HCT116 (cell line): ENCODE results near the gene ERBIN. TPM values are rescaled to one million over a fixed set of nuclear protein-coding genes. Genes with fewer than 3 reads are reported as not detected.

Experiments used
- ATAC-seq: fragments of 200-7000 bp; cut with Tn5 transposase; 2 replicates; pipeline ENCODE4 v1.9.1; 2020; ENCODE audit warnings: mild to moderate bottlenecking, moderate library complexity
- BruUV-seq: library from RNA; stranded (reverse); fragments of 400-500 nt; replicated peaks from 2 replicates; lab custom pipeline; 2021; lab: Mats Ljungman, UMichigan
- CTCF ChIA-PET: fragments of 300-600 bp; sonication (Branson Sonifier 250); formaldehyde crosslinking; loops from one replicate; lab custom pipeline; 2021; ENCODE audit warnings: antibody characterized with exemption; lab: Charles Lee
- POLR2A ChIA-PET: fragments of 300-600, 350-600 bp; sonication (Branson Sonifier 250); formaldehyde crosslinking; loops from one replicate; lab custom pipeline; 2021; ENCODE audit warnings: antibody characterized with exemption; lab: Charles Lee
- RAD21 ChIA-PET, 2 experiments: fragments of 300-600 bp; sonication (Branson Sonifier 250); formaldehyde crosslinking; loops; one replicate each; lab custom pipeline; 2023; ENCODE audit warnings: low total read pairs in 2 of 2; ENCODE audit not compliant: uncharacterized antibody in 2 of 2, unreplicated experiment in 2 of 2, low non-redundant PET in 1 of 2; lab: Charles Lee
- DNase-seq: peaks from one replicate; pipeline ENCODE4 v3.0.0-alpha.2; 2010; ENCODE audit warnings: low read depth, low spot score
- H2AFZ ChIP-seq: fragments of 200-600 bp; shearing (Covaris generic), sonication (generic); 2 replicates; pipeline ENCODE4 v1.6.1; 2017; ENCODE audit warnings: low read depth, mixed run types, mixed read lengths, antibody characterized with exemption, low read length; ENCODE audit not compliant: poor library complexity, severe bottlenecking
- H3K27ac ChIP-seq: 2 replicates; pipeline ENCODE4 v1.5.1; 2012; ENCODE audit warnings: low read depth, low read length
- H3K27me3 ChIP-seq: fragments of 200-600 bp; sonication (generic); 2 replicates; pipeline ENCODE4 v1.6.1; 2016; ENCODE audit warnings: mixed run types, low read length, mixed read lengths; ENCODE audit not compliant: insufficient read depth
- H3K36me3 ChIP-seq, 2 experiments: fragments of 200-500 bp in 1 of 2; fragments of 200-600 bp in 1 of 2; sonication (Bioruptor generic) in 1 of 2; sonication (generic) in 1 of 2; 2 replicates each; pipeline versions ENCODE4 v1.5.1 to v1.6.1; 2014 to 2016; ENCODE audit warnings: low read length in 2 of 2, inconsistent platforms in 1 of 2, mixed read lengths in 1 of 2, mixed run types in 1 of 2; ENCODE audit not compliant: insufficient read depth in 2 of 2, control insufficient read depth in 1 of 2
- H3K4me1 ChIP-seq, 2 experiments: fragments of 200-600 bp in 1 of 2; sonication (generic) in 1 of 2; 2 replicates each; pipeline versions ENCODE4 v1.5.1 to v1.6.1; 2012 to 2017; ENCODE audit warnings: low read length in 2 of 2, inconsistent platforms in 1 of 2, mild to moderate bottlenecking in 1 of 2, mixed read lengths in 1 of 2, mixed run types in 1 of 2, moderate library complexity in 1 of 2; ENCODE audit not compliant: insufficient read depth in 2 of 2, control insufficient read depth in 1 of 2
- H3K4me2 ChIP-seq: fragments of 200-600 bp; sonication (generic); 2 replicates; pipeline ENCODE4 v1.6.1; 2017; ENCODE audit warnings: mixed run types, low read length, mixed read lengths
- H3K4me3 ChIP-seq, 2 experiments: fragments of 200-600 bp in 1 of 2; sonication (generic) in 1 of 2; replicated peaks in 1 of 2; 2 replicates each; pipeline ENCODE4 v1.5.1; 2011 to 2016; ENCODE audit warnings: low read length in 2 of 2, control low read depth in 1 of 2, low read depth in 1 of 2, mild to moderate bottlenecking in 1 of 2, mixed read lengths in 1 of 2, mixed run types in 1 of 2
- H3K79me2 ChIP-seq: fragments of 200-600 bp; sonication (generic); 2 replicates; pipeline ENCODE4 v1.6.1; 2017; ENCODE audit warnings: mild to moderate bottlenecking, mixed run types, low read length, moderate library complexity, mixed read lengths; ENCODE audit not compliant: insufficient read depth
- H3K9ac ChIP-seq: fragments of 200-600 bp; sonication (generic); 2 replicates; pipeline ENCODE4 v1.6.1; 2016; ENCODE audit warnings: low read length, mixed read lengths
- H3K9me2 ChIP-seq: fragments of 200-600 bp; sonication (generic), shearing (Covaris generic); 2 replicates; pipeline ENCODE4 v1.6.1; 2017; ENCODE audit warnings: mixed run types, mild to moderate bottlenecking, moderate library complexity; ENCODE audit not compliant: insufficient read depth
- H3K9me3 ChIP-seq, 2 experiments: fragments of 200-500 bp in 1 of 2; fragments of 200-600 bp in 1 of 2; sonication (Bioruptor generic) in 1 of 2; sonication (generic) in 1 of 2; 2 replicates each; pipeline ENCODE4 v1.6.1; 2014 to 2017; ENCODE audit warnings: low read length in 2 of 2, mixed read lengths in 2 of 2, inconsistent platforms in 1 of 2, low read depth in 1 of 2, mild to moderate bottlenecking in 1 of 2, mixed run types in 1 of 2, moderate library complexity in 1 of 2; ENCODE audit not compliant: control insufficient read depth in 1 of 2, insufficient read depth in 1 of 2
- H4K20me1 ChIP-seq: fragments of 200-600 bp; sonication (generic), shearing (Covaris generic); 2 replicates; pipeline ENCODE4 v1.6.1; 2017; ENCODE audit warnings: mixed run types, mild to moderate bottlenecking, moderate library complexity; ENCODE audit not compliant: insufficient read depth
- CBX3 ChIP-seq: IDR thresholded peaks from 2 replicates; pipeline ENCODE4 v1.6.1; 2012; ENCODE audit warnings: low read depth
- CEBPB ChIP-seq: IDR thresholded peaks from 2 replicates; pipeline ENCODE4 v1.6.1; 2012; ENCODE audit warnings: low read depth
- EGR1 ChIP-seq: IDR thresholded peaks from 2 replicates; pipeline ENCODE4 v1.6.1; 2012; ENCODE audit warnings: low read depth
- EZH2phosphoT487 ChIP-seq: fragments of 200-600 bp; IDR thresholded peaks from 2 replicates; pipeline ENCODE4 v1.6.1; 2018; ENCODE audit warnings: antibody characterized with exemption, borderline replicate concordance
- FOSL1 ChIP-seq: IDR thresholded peaks from 2 replicates; pipeline ENCODE4 v1.6.1; 2012; ENCODE audit warnings: low read depth
- POLR2A ChIP-seq: IDR thresholded peaks from 2 replicates; pipeline ENCODE4 v1.7.0; 2011; ENCODE audit warnings: borderline replicate concordance; ENCODE audit not compliant: insufficient read depth, insufficient read length; ENCODE audit errors: extremely low read depth
- RAD21 ChIP-seq: IDR thresholded peaks from 2 replicates; pipeline ENCODE4 v1.6.1; 2012; ENCODE audit warnings: low read depth, mild to moderate bottlenecking
- REST ChIP-seq: IDR thresholded peaks from 2 replicates; pipeline ENCODE4 v1.6.1; 2012; ENCODE audit warnings: low read depth
- SRF ChIP-seq: IDR thresholded peaks from 2 replicates; pipeline ENCODE4 v1.6.1; 2012; ENCODE audit warnings: low read depth
- TCF7L2 ChIP-seq: IDR thresholded peaks from 2 replicates; pipeline ENCODE4 v1.7.0; 2011; ENCODE audit warnings: borderline replicate concordance, inconsistent platforms; ENCODE audit not compliant: insufficient read depth, insufficient read length; ENCODE audit errors: extremely low read depth
- YY1 ChIP-seq: IDR thresholded peaks from 2 replicates; pipeline ENCODE4 v1.6.1; 2011; ENCODE audit warnings: low read length, low read depth, moderate library complexity, mild to moderate bottlenecking; ENCODE audit not compliant: insufficient replicate concordance; ENCODE audit errors: extremely low read depth
- ZBTB33 ChIP-seq: IDR thresholded peaks from 2 replicates; pipeline ENCODE4 v1.6.1; 2011; ENCODE audit warnings: mild to moderate bottlenecking, low read length, moderate library complexity; ENCODE audit not compliant: insufficient replicate concordance; ENCODE audit errors: extremely low read depth
- ZFX ChIP-seq: fragments of 450-650 bp; IDR thresholded peaks from 2 replicates; pipeline ENCODE4 v1.6.1; 2017
- ZNF274 ChIP-seq: fragments of 200-500 bp; sonication (Bioruptor generic); IDR thresholded peaks from 2 replicates; pipeline ENCODE4 v1.6.1; 2014; ENCODE audit warnings: mild to moderate bottlenecking, low read depth, low read length, inconsistent platforms
- intact Hi-C: fragments of 100-400 bp; cut with micrococcal nuclease; formaldehyde crosslinking; loops from 2 replicates; pipeline ENCODE4 v1.10.0; 2022
- total RNA-seq: library from RNA; stranded (reverse); gene quantifications from one replicate; pipeline ENCODE4 v1.2.1, GENCODE V29; 2021; ENCODE audit not compliant: unreplicated experiment

ERBIN gene
- total RNA-seq, 1 experiment from 2014 or later = 57.4 TPM

GRCh38 chr5:65984098-65984885, 57.9 kb downstream of the ERBIN start:
- H3K79me2 ChIP-seq = peaks cover 95% of the 10 kb centered on the region
- H3K27me3 ChIP-seq = no peaks in the 10 kb centered on the region
- no peaks in the 10 kb centered on the region for H3K9me3 ChIP-seq
- no peaks in the 10 kb centered on the region for H3K36me3 ChIP-seq
- H3K9me2 ChIP-seq = no peaks in the 10 kb centered on the region
- H3K9ac ChIP-seq = no peak overlapping the region
- peaks cover 0 to 6% of the 10 kb centered on the region in 2 experiments; a peak in 1 of 4 replicates for H3K4me1 ChIP-seq
- H4K20me1 ChIP-seq = 0 out of 2 replicates have a peak, but pooled peaks cover 8% of the 10 kb centered on the region
- H3K4me3 ChIP-seq = no peak overlapping the region
- intact Hi-C loops = no loop called here
- no peak for DNase-seq
- no TSS peak for BruUV-seq
- ChIA-PET CTCF (no interaction called here), POLR2A (no interaction called here), RAD21 (no interaction called here)
- H2AFZ ChIP-seq = no peak overlapping the region
- no peak for TF ChIP-seq CBX3
- no peak for TF ChIP-seq EGR1
- no peak for TF ChIP-seq YY1
- no peak overlapping the region for H3K27ac ChIP-seq
- no peak for ATAC-seq
- no peak overlapping the region for H3K4me2 ChIP-seq

- H3K9me2 ChIP-seq = no peaks in the 10 kb centered on the region
- DNase-seq (no peak), ATAC-seq (no peak)
- ChIA-PET RAD21 (no interaction called here), POLR2A (no interaction called here), CTCF (no interaction called here)
- no peaks in the 10 kb centered on the region for H3K36me3 ChIP-seq
- H3K27ac ChIP-seq = no peak overlapping the region
- H3K27me3 ChIP-seq = no peaks in the 10 kb centered on the region
- no TSS peak for BruUV-seq
- no peak overlapping the region for H2AFZ ChIP-seq
- H4K20me1 ChIP-seq = 0 out of 2 replicates have a peak, but pooled peaks cover 9% of the 10 kb centered on the region
- peaks cover 0 to 6% of the 10 kb centered on the region in 2 experiments; a peak in 1 of 4 replicates for H3K4me1 ChIP-seq
- peaks cover 88% of the 10 kb centered on the region for H3K79me2 ChIP-seq
- H3K9ac ChIP-seq = no peak overlapping the region
- intact Hi-C loops = no loop called here
- H3K9me3 ChIP-seq = no peaks in the 10 kb centered on the region
- H3K4me2 ChIP-seq = no peak overlapping the region
- H3K4me3 ChIP-seq = no peak overlapping the region
- TF ChIP-seq RAD21 (no peak), TCF7L2 (no peak), ZBTB33 (no peak), POLR2A (no peak), EZH2phosphoT487 (no peak), ZFX (no peak), SRF (no peak), EGR1 (no peak), ZNF274 (no peak), FOSL1 (no peak), CEBPB (no peak), REST (no peak)
These were observed 59.7 kb downstream of the ERBIN start for GRCh38 chr5:65986050-65986451.
